H9 (cell line): ENCODE data around the gene ASCC3. TPM values are rescaled to one million over a fixed set of nuclear protein-coding genes. Genes with fewer than 3 reads are reported as not detected.

ENCODE experiments used
- DNase-seq: peaks from one replicate; pipeline ENCODE4 v3.0.0-alpha.2; 2017
- H2AFZ ChIP-seq: one replicate; pipeline ENCODE4 v1.6.1; 2013; ENCODE audit warnings: mild to moderate bottlenecking, low read length, control low read depth, moderate library complexity
- H2AK5ac ChIP-seq: 2 replicates; pipeline ENCODE4 v1.6.1; 2013; ENCODE audit warnings: low read length, control low read depth, mixed read lengths; ENCODE audit not compliant: insufficient read length
- H2BK120ac ChIP-seq: one replicate; pipeline ENCODE4 v1.6.1; 2013; ENCODE audit warnings: low read depth, mild to moderate bottlenecking, low read length, control low read depth, inconsistent platforms; ENCODE audit not compliant: poor library complexity, severe bottlenecking
- H2BK12ac ChIP-seq: 2 replicates; pipeline ENCODE4 v1.6.1; 2013; ENCODE audit warnings: low read length, control low read depth, mixed read lengths, low read depth; ENCODE audit not compliant: insufficient read length
- H2BK15ac ChIP-seq: 2 replicates; pipeline ENCODE4 v1.6.1; 2013; ENCODE audit warnings: low read depth, low read length, control low read depth
- H2BK20ac ChIP-seq: one replicate; pipeline ENCODE4 v1.6.1; 2013; ENCODE audit warnings: low read depth, mild to moderate bottlenecking, low read length, control low read depth, inconsistent platforms; ENCODE audit not compliant: poor library complexity, severe bottlenecking
- H2BK5ac ChIP-seq: 2 replicates; pipeline ENCODE4 v1.6.1; 2013; ENCODE audit warnings: low read length, control low read depth, mixed read lengths; ENCODE audit not compliant: insufficient read length
- H3K14ac ChIP-seq: 2 replicates; pipeline ENCODE4 v1.6.1; 2013; ENCODE audit warnings: low read length, control low read depth; ENCODE audit not compliant: insufficient read depth
- H3K18ac ChIP-seq: 2 replicates; pipeline ENCODE4 v1.6.1; 2013; ENCODE audit warnings: low read depth, mild to moderate bottlenecking, mixed read lengths, low read length, control low read depth; ENCODE audit not compliant: insufficient read length
- H3K23ac ChIP-seq: 2 replicates; pipeline ENCODE4 v1.6.1; 2013; ENCODE audit warnings: low read length, control low read depth, mixed read lengths, low read depth; ENCODE audit not compliant: insufficient read length
- H3K23me2 ChIP-seq: 2 replicates; pipeline ENCODE4 v1.6.1; 2013; ENCODE audit warnings: low read depth, mild to moderate bottlenecking, mixed read lengths, low read length, control low read depth; ENCODE audit not compliant: insufficient read length, poor library complexity, severe bottlenecking
- H3K27ac ChIP-seq: 2 replicates; pipeline ENCODE4 v1.5.1; 2013; ENCODE audit warnings: low read length, control low read depth, mixed read lengths, low read depth; ENCODE audit not compliant: insufficient read length
- H3K27me3 ChIP-seq: 2 replicates; pipeline ENCODE4 v1.6.1; 2013; ENCODE audit warnings: low read length, control low read depth, inconsistent platforms; ENCODE audit not compliant: insufficient read depth
- H3K4ac ChIP-seq: 2 replicates; pipeline ENCODE4 v1.6.1; 2013; ENCODE audit warnings: low read depth, mild to moderate bottlenecking, control low read depth, inconsistent platforms, low read length, moderate library complexity
- H3K4me1 ChIP-seq: 2 replicates; pipeline ENCODE4 v1.6.1; 2013; ENCODE audit warnings: low read length, control low read depth, inconsistent platforms; ENCODE audit not compliant: insufficient read depth
- H3K4me2 ChIP-seq: 2 replicates; pipeline ENCODE4 v1.6.1; 2013; ENCODE audit warnings: low read length, control low read depth, mixed read lengths; ENCODE audit not compliant: insufficient read length, insufficient read depth
- H3K56ac ChIP-seq: 2 replicates; pipeline ENCODE4 v1.6.1; 2013; ENCODE audit warnings: low read depth, mild to moderate bottlenecking, mixed read lengths, low read length, control low read depth; ENCODE audit not compliant: insufficient read length
- H3K79me1 ChIP-seq: 2 replicates; pipeline ENCODE4 v1.6.1; 2013; ENCODE audit warnings: low read depth, mild to moderate bottlenecking, moderate library complexity, low read length, control low read depth, inconsistent platforms; ENCODE audit not compliant: insufficient read depth, poor library complexity, severe bottlenecking
- H3K79me2 ChIP-seq: 2 replicates; pipeline ENCODE4 v1.6.1; 2013; ENCODE audit warnings: low read length, control low read depth, inconsistent platforms; ENCODE audit not compliant: insufficient read depth
- H3K9ac ChIP-seq: 2 replicates; pipeline ENCODE4 v1.6.1; 2013; ENCODE audit warnings: low read length, control low read depth, mixed read lengths; ENCODE audit not compliant: insufficient read length; ENCODE audit errors: extremely low read depth
- H3K9me3 ChIP-seq: one replicate; pipeline ENCODE4 v1.6.1; 2013; ENCODE audit warnings: low read depth, low read length, inconsistent platforms; ENCODE audit not compliant: control insufficient read depth
- H3T11ph ChIP-seq: one replicate; pipeline ENCODE4 v1.6.1; 2013; ENCODE audit warnings: mild to moderate bottlenecking, low read length, control low read depth, inconsistent platforms
- H4K20me1 ChIP-seq: one replicate; pipeline ENCODE4 v1.6.1; 2013; ENCODE audit not compliant: control insufficient read depth, insufficient read length, insufficient read depth
- H4K5ac ChIP-seq: 2 replicates; pipeline ENCODE4 v1.6.1; 2013; ENCODE audit warnings: low read depth, mild to moderate bottlenecking, mixed read lengths, low read length, control low read depth; ENCODE audit not compliant: insufficient read length
- H4K8ac ChIP-seq: replicated peaks from 2 replicates; pipeline ENCODE4 v1.6.1; 2013; ENCODE audit warnings: low read length, control low read depth, mixed read lengths, low read depth; ENCODE audit not compliant: insufficient read length
- H4K91ac ChIP-seq: 2 replicates; pipeline ENCODE4 v1.6.1; 2013; ENCODE audit warnings: low read depth, mild to moderate bottlenecking, moderate library complexity, mixed read lengths, low read length, control low read depth; ENCODE audit not compliant: insufficient read length
- H3K27ac Mint-ChIP-seq, 3 experiments: 2 replicates in 2 of 3; 3 replicates in 1 of 3; pipeline ENCODE4 v1.8.0; 2020 to 2021; ENCODE audit warnings: mixed read lengths in 3 of 3, mild to moderate bottlenecking in 1 of 3, moderate library complexity in 1 of 3
- H3K27me3 Mint-ChIP-seq: 2 replicates; pipeline ENCODE4 v1.8.0; 2021; ENCODE audit warnings: low read depth, mild to moderate bottlenecking, moderate library complexity, mixed read lengths
- H3K36me3 Mint-ChIP-seq, 3 experiments: 2 replicates in 2 of 3; 3 replicates in 1 of 3; pipeline ENCODE4 v1.8.0; 2020 to 2021; ENCODE audit warnings: low read depth in 3 of 3, mixed read lengths in 3 of 3; ENCODE audit not compliant: insufficient read depth in 1 of 3
- H3K4me1 Mint-ChIP-seq, 2 experiments: 2 replicates each; pipeline ENCODE4 v1.8.0; 2020; ENCODE audit warnings: mixed read lengths in 2 of 2
- H3K4me3 Mint-ChIP-seq, 2 experiments: 2 replicates in 1 of 2; 3 replicates in 1 of 2; pipeline ENCODE4 v1.8.0; 2020 to 2021; ENCODE audit warnings: mild to moderate bottlenecking in 2 of 2, mixed read lengths in 2 of 2, moderate library complexity in 1 of 2
- H3K9me3 Mint-ChIP-seq, 2 experiments: 2 replicates in 1 of 2; 3 replicates in 1 of 2; pipeline ENCODE4 v1.8.0; 2020; ENCODE audit warnings: mild to moderate bottlenecking in 2 of 2, mixed read lengths in 2 of 2, moderate library complexity in 1 of 2
- CTCF ChIP-seq: fragments of 200-600 bp; sonication (generic); conservative IDR thresholded peaks from 3 replicates; pipeline ENCODE4 v1.8.0; 2021; ENCODE audit warnings: antibody characterized with exemption, mild to moderate bottlenecking
- WGBS: extraction: QIAGEN DNeasy Blood & Tissue Kit; methylation state at CpG from one replicate; pipeline ENCODE4 v1.1.7; 2013; ENCODE audit warnings: missing lambda C conversion rate, low lambda C conversion rate, mixed read lengths; ENCODE audit not compliant: insufficient read length; ENCODE audit errors: extremely low coverage; 5-methylcytosine and 5-hydroxymethylcytosine counted together
- total RNA-seq: library from RNA; stranded (reverse); gene quantifications from 2 replicates; pipeline ENCODE4 v1.2.1, GENCODE V29; 2021

Gene ASCC3
- total RNA-seq, 1 experiment from 2014 or later, result 63.8 TPM

GRCh38 chr6:100818066-100818465, 63.1 kb downstream of the ASCC3 start:
- Histone ChIP-seq H2BK15ac (no peak overlapping the region), H3K9me3 (no peaks in the 10 kb centered on the region), H3K14ac (no peak overlapping the region), H2AK5ac (no peak overlapping the region), H3K9ac (no peak overlapping the region), H3K56ac (no peak overlapping the region), H2BK5ac (no peak overlapping the region), H2BK120ac (no peak overlapping the region), H3T11ph (no peak overlapping the region), H3K23ac (no peak overlapping the region), H3K23me2 (no peaks in the 10 kb centered on the region), H4K20me1 (no peaks in the 10 kb centered on the region), H3K18ac (no peak overlapping the region), H3K79me2 (no peaks in the 10 kb centered on the region), H3K27ac (no peak overlapping the region), H3K4me1 (no peaks in the 10 kb centered on the region), H2BK20ac (no peak overlapping the region), H3K4ac (no peak overlapping the region), H2AFZ (no peak overlapping the region), H4K91ac (no peak overlapping the region), H4K8ac (no peak overlapping the region), H4K5ac (no peak overlapping the region), H3K27me3 (no peaks in the 10 kb centered on the region), H3K4me2 (no peak overlapping the region), H3K79me1 (no peaks in the 10 kb centered on the region), H2BK12ac (no peak overlapping the region)
- Mint-ChIP-seq H3K4me1 (peaks cover 0 to 13% of the 10 kb centered on the region in 2 experiments; a peak in 1 of 4 replicates), H3K4me3 (no peak overlapping the region; a peak in 1 of 5 replicates), H3K9me3 (peaks cover 8 to 10% of the 10 kb centered on the region in 2 experiments; a peak in 4 of 5 replicates), H3K27me3 (no peaks in the 10 kb centered on the region), H3K36me3 (peaks cover 20 to 28% (median 22%) of the 10 kb centered on the region in 3 experiments), H3K27ac (no peak overlapping the region)
- no CpG with 5 or more reads among the region's 2 CpGs for WGBS
- no peak for DNase-seq
- no peak for TF ChIP-seq CTCF
